ENCODE data around the gene MPEG1.

- TF ChIP-seq CTCF (IDR thresholded peaks at IDR 0.05) (no peak), SMC3 (IDR thresholded peaks at IDR 0.05) (no peak), SREBF2 (IDR thresholded peaks at IDR 0.05) (no peak), CEBPB (IDR thresholded peaks at IDR 0.05) (no peak), POLR2A (IDR thresholded peaks at IDR 0.05; ENCODE audit: low read length) (no peak), EP300 (IDR thresholded peaks at IDR 0.05) (no peak), ELK1 (IDR thresholded peaks at IDR 0.05; ENCODE audit: low read depth, low read length) (no peak)
These were observed 30.8 kb downstream of the MPEG1 start for GRCh38 chr11:59181746-59182456.
